GM12878 (cell line): ENCODE data around the gene GAS6. TPM values are rescaled to one million over a fixed set of nuclear protein-coding genes. Genes with fewer than 3 reads are reported as not detected.

Experiments used
- ATAC-seq: fragments of 200-7000 bp; cut with Tn5 transposase; 3 replicates; pipeline ENCODE4 v1.9.1; 2020; ENCODE audit warnings: mild to moderate bottlenecking, moderate library complexity
- BruUV-seq: library from RNA; stranded (reverse); fragments of 400-500 nt; replicated peaks from 2 replicates; lab custom pipeline; 2021; lab: Mats Ljungman, UMichigan
- CTCF ChIA-PET: fragments of 300-600 bp; sonication (Branson Sonifier 250); formaldehyde crosslinking; extraction: SDS; loops from one replicate; lab custom pipeline; 2021; ENCODE audit warnings: inconsistent platforms; lab: Yijun Ruan, JAX
- POLR2A ChIA-PET: fragments of 350-600 bp; formaldehyde crosslinking; extraction: SDS; loops from one replicate; lab custom pipeline; 2021; ENCODE audit warnings: inconsistent platforms; lab: Charles Lee
- RAD21 ChIA-PET: fragments of 300-600 bp; sonication (Branson Sonifier 250); formaldehyde crosslinking; loops from one replicate; lab custom pipeline; 2023; ENCODE audit warnings: antibody characterized with exemption; ENCODE audit not compliant: unreplicated experiment; lab: Charles Lee
- SMC1A ChIA-PET: fragments of 300-600 bp; sonication (Branson Sonifier 250); formaldehyde crosslinking; loops from one replicate; lab custom pipeline; 2023; ENCODE audit not compliant: unreplicated experiment, uncharacterized antibody; lab: Charles Lee
- DNase-seq: peaks from one replicate; pipeline ENCODE4 v3.0.0-alpha.2; 2011; ENCODE audit warnings: low read depth, low spot score
- FAIRE-seq: peaks from 3 replicates; lab custom pipeline; 2011; peaks lifted over from hg19 to GRCh38; lab: Jason Lieb, UNC
- H2AFZ ChIP-seq: 2 replicates; pipeline ENCODE4 v1.6.0; 2011; ENCODE audit warnings: low read depth, low read length, control low read depth; ENCODE audit not compliant: control insufficient read depth
- H3K27ac ChIP-seq: 2 replicates; pipeline ENCODE4 v1.5.1; 2011; ENCODE audit warnings: control low read depth; ENCODE audit not compliant: control insufficient read depth, insufficient read depth
- H3K27me3 ChIP-seq, 2 experiments: replicated peaks in 1 of 2; 2 replicates each; pipeline versions ENCODE4 v1.6.0 to v1.6.1; 2011; ENCODE audit warnings: low read length in 1 of 2; ENCODE audit not compliant: control insufficient read depth in 2 of 2, insufficient read depth in 2 of 2
- H3K36me3 ChIP-seq, 2 experiments: 2 replicates each; pipeline ENCODE4 v1.5.1; 2011; ENCODE audit warnings: low read length in 1 of 2; ENCODE audit not compliant: control insufficient read depth in 2 of 2, insufficient read depth in 2 of 2
- H3K4me1 ChIP-seq: 2 replicates; pipeline ENCODE4 v1.6.1; 2011; ENCODE audit warnings: mild to moderate bottlenecking, low read length, moderate library complexity, mixed read lengths; ENCODE audit not compliant: control insufficient read depth, insufficient read depth
- H3K4me2 ChIP-seq: 2 replicates; pipeline ENCODE4 v1.6.0; 2011; ENCODE audit warnings: control low read depth; ENCODE audit not compliant: control insufficient read depth, insufficient read depth
- H3K4me3 ChIP-seq: fragments of 200-600 bp; sonication (generic); 2 replicates; pipeline ENCODE4 v1.5.1; 2016
- H3K79me2 ChIP-seq: 2 replicates; pipeline ENCODE4 v1.6.0; 2011; ENCODE audit warnings: low read length; ENCODE audit not compliant: control insufficient read depth, insufficient read depth
- H3K9ac ChIP-seq: 2 replicates; pipeline ENCODE4 v1.8.0; 2011; ENCODE audit warnings: low read length, control low read depth, mixed read lengths; ENCODE audit not compliant: control insufficient read depth, insufficient read depth
- H3K9me3 ChIP-seq: replicated peaks from 3 replicates; pipeline ENCODE4 v1.5.1; 2011; ENCODE audit warnings: mild to moderate bottlenecking, low read length; ENCODE audit not compliant: control insufficient read depth, insufficient read depth
- H4K20me1 ChIP-seq: 2 replicates; pipeline ENCODE4 v1.6.0; 2011; ENCODE audit not compliant: control insufficient read depth, insufficient read depth
- BCL3 ChIP-seq: IDR thresholded peaks from 2 replicates; pipeline ENCODE4 v1.6.1; 2011; ENCODE audit warnings: borderline replicate concordance, low read depth, mild to moderate bottlenecking, moderate library complexity, low read length; ENCODE audit not compliant: insufficient read depth, poor library complexity, severe bottlenecking
- HSF1 ChIP-seq: fragments of 150-350 bp; IDR thresholded peaks from 2 replicates; pipeline ENCODE4 v1.6.1; 2014; ENCODE audit warnings: mild to moderate bottlenecking, low read depth, low read length
- NFIC ChIP-seq: IDR thresholded peaks from 2 replicates; pipeline ENCODE4 v1.6.1; 2012; ENCODE audit warnings: low read depth, mild to moderate bottlenecking, inconsistent platforms, low read length, moderate library complexity
- PAX8 ChIP-seq: fragments of 450-650 bp; IDR thresholded peaks from 2 replicates; pipeline ENCODE4 v1.6.1; 2017; ENCODE audit warnings: mild to moderate bottlenecking, moderate library complexity
- RAD51 ChIP-seq: fragments of 450-650 bp; IDR thresholded peaks from 2 replicates; pipeline ENCODE4 v1.6.1; 2016; ENCODE audit warnings: moderate library complexity, mild to moderate bottlenecking, inconsistent platforms
- TARDBP ChIP-seq: IDR thresholded peaks from 2 replicates; pipeline ENCODE4 v1.6.1; 2016; ENCODE audit warnings: borderline replicate concordance
- WGBS: methylation state at CpG from one replicate; pipeline ENCODE4 v1.1.6; 2016; ENCODE audit warnings: low lambda C conversion rate; ENCODE audit not compliant: insufficient replicate concordance, insufficient coverage; ENCODE audit errors: missing lambda C conversion rate; 5-methylcytosine and 5-hydroxymethylcytosine counted together
- in situ Hi-C: fragments of 300-500 bp; cut with MboI; formaldehyde crosslinking; loops from 9 replicates; pipeline ENCODE4 v1.14.3; 2018; ENCODE audit warnings: mixed read lengths
- intact Hi-C: fragments of 100-400 bp; cut with micrococcal nuclease; formaldehyde crosslinking; loops from one replicate; pipeline ENCODE4 v1.14.2; 2022; ENCODE audit not compliant: unreplicated experiment
- polyA plus RNA-seq, 11 experiments: library from polyadenylated mRNA; depleted of rRNA in 4 of 11; unstranded in 6 of 11; stranded (reverse) in 5 of 11; fragments of >200 nt; fragmentation: Nextera tagmentation in 4 of 11; fragmentation: Illumina TruSeq in 1 of 11; extraction: Ambion mirVana in 4 of 11; extraction: Trizol in 1 of 11; gene quantifications; 1 replicate in 1 of 11; 2 replicates in 10 of 11; pipeline versions ENCODE4 v1.2.1 to v1.2.3, GENCODE V29; 2011 to 2016; ENCODE audit warnings: inconsistent platforms in 2 of 11, missing spikeins in 2 of 11, low read depth in 1 of 11
- total RNA-seq, 4 experiments: library from RNA; depleted of rRNA in 3 of 4; stranded (reverse); fragments of >200 nt in 3 of 4; fragmentation: Illumina TruSeq in 1 of 4; extraction: Trizol in 1 of 4; gene quantifications; 2 replicates each; pipeline versions ENCODE4 v1.2.1 to v1.2.3, GENCODE V29; 2013 to 2021

Gene GAS6
- total and polyA plus RNA-seq, 10 of the 15 experiments (the other 5 are each of a cell fraction or from before 2014, with no cell fraction given) = 0.03 to 0.59 (median 0.10) TPM; not detected in 2

- no peak overlapping the region for H2AFZ ChIP-seq
- no peaks in the 10 kb centered on the region for H3K4me1 ChIP-seq
- no peak overlapping the region for H3K4me3 ChIP-seq
- WGBS = 41% methylated on average over 3 of the region's 3 CpGs
- no peak overlapping the region for H3K27ac ChIP-seq
- TF ChIP-seq BCL3 = no peak
- TF ChIP-seq RAD51 = no peak
- no peak for TF ChIP-seq TARDBP
- no peak for TF ChIP-seq HSF1
- TF ChIP-seq PAX8 = no peak
- no peak for TF ChIP-seq NFIC
- TF ChIP-seq, all 136 proteins: peak for 0
- Histone ChIP-seq H3K36me3 (no peaks in the 10 kb centered on the region), H3K79me2 (no peaks in the 10 kb centered on the region), H3K9ac (no peak overlapping the region), H4K20me1 (no peaks in the 10 kb centered on the region), H3K9me3 (no peaks in the 10 kb centered on the region), H3K27me3 (peaks cover 0 to 2% of the 10 kb centered on the region in 2 experiments; a peak in 2 of 4 replicates), H3K4me2 (no peak overlapping the region)
- SMC1A ChIA-PET = interaction anchor here (0.6 kb wide), 1 partner anchor 210 kb away, joined by 3 read pairs; no protein-coding TSS in a partner anchor
- no TSS peak for BruUV-seq
- ATAC-seq (no peak), DNase-seq (no peak), FAIRE-seq (no peak)
- intact Hi-C loops (no loop called here), in situ Hi-C loops (no loop called here)
- RAD21 ChIA-PET = no interaction called here
- CTCF ChIA-PET = no interaction called here
- POLR2A ChIA-PET = no interaction called here
Measured at GRCh38 chr13:113849546-113849945, 14.3 kb downstream of the GAS6 start.
